IPS DF 4.7 (cell line): ENCODE data around the gene ADCY4.
A peak's percentile ranks its signal among the peaks of the same experiment; 100 is the strongest.
"Not testable (repeated sequence)": the region's sequence is repeated elsewhere in the genome, so short reads cannot be mapped to it uniquely, and the experiment has no call there.

ENCODE experiments used
- DNase-seq: peaks from one replicate; pipeline ENCODE4 v3.0.0-alpha.2; 2013; ENCODE audit warnings: low spot score; ENCODE audit errors: extremely low read depth

The ADCY4 gene

GRCh38 chr14:24366721-24367513, 32.0 kb upstream of the ADCY4 start:
- DNase-seq = peak; percentile 75

- no peak for DNase-seq
Measured at GRCh38 chr14:24366413-24366720, 31.5 kb upstream of the ADCY4 start.

GRCh38 chr14:24365600-24366412, 30.9 kb upstream of the ADCY4 start:
- DNase-seq = peak; percentile 72

- DNase-seq = no peak
Measured at GRCh38 chr14:24364841-24365240, 30.0 kb upstream of the ADCY4 start.

- DNase-seq = no peak
Measured at GRCh38 chr14:24363401-24363800, 28.5 kb upstream of the ADCY4 start.

- no peak for DNase-seq
Measured at GRCh38 chr14:24362241-24362960, 27.5 kb upstream of the ADCY4 start.

GRCh38 chr14:24361326-24361725, 26.5 kb upstream of the ADCY4 start:
- DNase-seq = no peak

GRCh38 chr14:24360281-24360680, 25.4 kb upstream of the ADCY4 start:
- DNase-seq = no peak

- no peak for DNase-seq
Measured at GRCh38 chr14:24356208-24356607, 21.3 kb upstream of the ADCY4 start.

GRCh38 chr14:24355009-24355408, 20.1 kb upstream of the ADCY4 start:
- DNase-seq = no peak

- DNase-seq = not testable (repeated sequence)
Measured at GRCh38 chr14:24354482-24354825, 19.6 kb upstream of the ADCY4 start.

GRCh38 chr14:24353559-24354481, 18.9 kb upstream of the ADCY4 start:
- no peak for DNase-seq

GRCh38 chr14:24351517-24351916, 16.6 kb upstream of the ADCY4 start:
- no peak for DNase-seq

GRCh38 chr14:24349742-24350141, 14.9 kb upstream of the ADCY4 start:
- no peak for DNase-seq

GRCh38 chr14:24348186-24348585, 13.3 kb upstream of the ADCY4 start:
- no peak for DNase-seq

- DNase-seq = no peak
Measured at GRCh38 chr14:24347134-24347533, 12.3 kb upstream of the ADCY4 start.

- no peak for DNase-seq
Measured at GRCh38 chr14:24343795-24344660, 9.2 kb upstream of the ADCY4 start.

GRCh38 chr14:24342889-24343288, 8.0 kb upstream of the ADCY4 start:
- no peak for DNase-seq

- no peak for DNase-seq
Measured at GRCh38 chr14:24340606-24341005, 5.7 kb upstream of the ADCY4 start.
